ENCODE results near the gene CENPT. TPM values are rescaled to one million over a fixed set of nuclear protein-coding genes. Genes with fewer than 3 reads are reported as not detected.
A peak's percentile ranks its signal among the peaks of the same experiment; 100 is the strongest.

CENPT gene
- total and polyA plus RNA-seq, 10 of the 15 experiments (the other 5 are each of a cell fraction or from before 2014, with no cell fraction given), result 1.1 to 45.7 (median 24.5) TPM

DNA sequence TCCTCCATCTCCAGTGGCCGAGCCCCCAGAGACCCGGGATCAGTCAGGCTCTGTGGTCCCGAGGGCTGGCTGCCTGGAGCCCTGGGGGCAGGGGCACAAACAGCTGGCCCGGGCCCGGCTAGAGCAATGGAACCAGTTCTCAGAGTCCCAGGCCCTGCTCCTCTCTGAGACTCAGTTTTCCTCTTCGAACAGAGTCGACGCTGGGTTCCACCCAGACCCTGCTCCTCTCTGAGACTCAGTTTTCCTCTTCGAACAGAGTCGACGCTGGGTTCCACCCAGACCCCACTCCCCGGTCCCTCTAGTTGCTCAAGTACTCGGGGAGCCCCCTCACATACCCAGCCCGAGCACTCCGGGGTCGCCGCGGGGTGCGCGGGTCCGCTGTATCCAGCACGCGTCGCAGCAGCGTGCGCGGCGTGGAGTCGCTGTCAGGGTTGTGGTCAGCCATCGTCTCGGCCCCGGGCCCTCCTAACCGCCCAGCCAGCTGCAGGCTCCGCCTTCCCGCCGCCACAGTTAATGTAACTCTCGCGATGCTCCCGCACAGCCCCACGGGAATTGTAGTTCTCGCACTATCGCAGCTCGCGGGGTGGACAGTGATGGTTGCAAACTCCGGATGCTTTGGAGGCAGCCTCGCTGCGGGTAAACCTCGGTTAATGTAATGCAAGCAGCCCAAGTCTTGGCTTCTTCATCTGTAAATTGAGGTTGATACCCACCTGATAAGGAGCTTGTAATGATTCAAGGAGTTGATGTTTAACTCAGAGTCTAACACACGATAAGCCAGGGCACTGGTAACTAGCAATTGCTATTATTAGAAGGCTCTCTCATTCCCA, 13.9 kb downstream of the CENPT start (continued):
- peak; percentile 84; the same call in 1 of the 2 replicates for TF ChIP-seq NKRF (conservative IDR thresholded peaks at IDR 0.05)
- no peak for TF ChIP-seq RELA (IDR thresholded peaks at IDR 0.05; ENCODE audit: borderline replicate concordance, partially characterized antibody)
- TF ChIP-seq, protein P1, sequence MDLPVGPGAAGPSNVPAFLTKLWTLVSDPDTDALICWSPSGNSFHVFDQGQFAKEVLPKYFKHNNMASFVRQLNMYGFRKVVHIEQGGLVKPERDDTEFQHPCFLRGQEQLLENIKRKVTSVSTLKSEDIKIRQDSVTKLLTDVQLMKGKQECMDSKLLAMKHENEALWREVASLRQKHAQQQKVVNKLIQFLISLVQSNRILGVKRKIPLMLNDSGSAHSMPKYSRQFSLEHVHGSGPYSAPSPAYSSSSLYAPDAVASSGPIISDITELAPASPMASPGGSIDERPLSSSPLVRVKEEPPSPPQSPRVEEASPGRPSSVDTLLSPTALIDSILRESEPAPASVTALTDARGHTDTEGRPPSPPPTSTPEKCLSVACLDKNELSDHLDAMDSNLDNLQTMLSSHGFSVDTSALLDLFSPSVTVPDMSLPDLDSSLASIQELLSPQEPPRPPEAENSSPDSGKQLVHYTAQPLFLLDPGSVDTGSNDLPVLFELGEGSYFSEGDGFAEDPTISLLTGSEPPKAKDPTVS (IDR thresholded peaks at IDR 0.05; ENCODE audit: low read depth, low read length), result no peak
- TF ChIP-seq, protein P2, sequence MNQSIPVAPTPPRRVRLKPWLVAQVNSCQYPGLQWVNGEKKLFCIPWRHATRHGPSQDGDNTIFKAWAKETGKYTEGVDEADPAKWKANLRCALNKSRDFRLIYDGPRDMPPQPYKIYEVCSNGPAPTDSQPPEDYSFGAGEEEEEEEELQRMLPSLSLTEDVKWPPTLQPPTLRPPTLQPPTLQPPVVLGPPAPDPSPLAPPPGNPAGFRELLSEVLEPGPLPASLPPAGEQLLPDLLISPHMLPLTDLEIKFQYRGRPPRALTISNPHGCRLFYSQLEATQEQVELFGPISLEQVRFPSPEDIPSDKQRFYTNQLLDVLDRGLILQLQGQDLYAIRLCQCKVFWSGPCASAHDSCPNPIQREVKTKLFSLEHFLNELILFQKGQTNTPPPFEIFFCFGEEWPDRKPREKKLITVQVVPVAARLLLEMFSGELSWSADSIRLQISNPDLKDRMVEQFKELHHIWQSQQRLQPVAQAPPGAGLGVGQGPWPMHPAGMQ (IDR thresholded peaks at IDR 0.05; ENCODE audit: borderline replicate concordance), result peak; percentile 77
- TF ChIP-seq SMAD5 (IDR thresholded peaks at IDR 0.05; ENCODE audit: low read depth), result peak; percentile 59; the same call in 1 of the 2 replicates
- TF ChIP-seq BCLAF1 (IDR thresholded peaks at IDR 0.05), result no peak
- TF ChIP-seq CREB1 (IDR thresholded peaks at IDR 0.05; ENCODE audit: low read depth), result peak; percentile 49
- peak; percentile 100 for TF ChIP-seq CHD2 (IDR thresholded peaks at IDR 0.05; ENCODE audit: borderline replicate concordance, low read depth, low read length)
- 0 out of 2 replicates have a peak, but pooled peaks have one; percentile 4 for TF ChIP-seq SREBF1 (IDR thresholded peaks at IDR 0.05; ENCODE audit: low read length)
- TF ChIP-seq CBX3 (IDR thresholded peaks at IDR 0.05; ENCODE audit: borderline replicate concordance, low read depth), result no peak
- TF ChIP-seq SUZ12 (IDR thresholded peaks at IDR 0.05; ENCODE audit: unreplicated experiment), result no peak
- peak; percentile 75 for TF ChIP-seq TCF3 (IDR thresholded peaks at IDR 0.05; ENCODE audit: borderline replicate concordance, insufficient read depth, low read depth, low read length)
- no peak for TF ChIP-seq JUND (IDR thresholded peaks at IDR 0.05; ENCODE audit: low read depth, low read length)
- TF ChIP-seq EZH2 (IDR thresholded peaks at IDR 0.05; ENCODE audit: borderline replicate concordance, control insufficient read depth, low read depth, low read length), result no peak
- TF ChIP-seq IKZF2 (IDR thresholded peaks at IDR 0.05), result no peak
- no peak for TF ChIP-seq FOXK2 (IDR thresholded peaks at IDR 0.05)
- no peak for TF ChIP-seq ZBED1 (IDR thresholded peaks at IDR 0.05; ENCODE audit: borderline replicate concordance)
- TF ChIP-seq PAX8 (IDR thresholded peaks at IDR 0.05), result no peak
- TF ChIP-seq USF1 (IDR thresholded peaks at IDR 0.05; ENCODE audit: borderline replicate concordance, extremely low read length, insufficient read depth, low read depth, low read length), result no peak

All from GM12878 (cell line).